H1 (cell line): ENCODE results near the gene TRPV4. TPM values are rescaled to one million over a fixed set of nuclear protein-coding genes. Genes with fewer than 3 reads are reported as not detected.
A peak's percentile ranks its signal among the peaks of the same experiment; 100 is the strongest.

ENCODE experiments used
- CTCF ChIA-PET: fragments of 300-600 bp; sonication (Branson Sonifier 250); formaldehyde crosslinking; loops from one replicate; lab custom pipeline; 2021; ENCODE audit not compliant: partially characterized antibody; lab: Charles Lee
- POLR2A ChIA-PET: fragments of 300-600 bp; sonication (Branson Sonifier 250); formaldehyde crosslinking; loops from one replicate; lab custom pipeline; 2021; ENCODE audit warnings: inconsistent platforms; ENCODE audit not compliant: partially characterized antibody; lab: Charles Lee
- DNase-seq, 2 experiments: peaks; one replicate each; pipeline versions ENCODE4 v3.0.0 to v3.0.0-alpha.2; 2010 to 2022; ENCODE audit warnings: low spot score in 2 of 2, low read depth in 1 of 2, mixed read lengths in 1 of 2
- FAIRE-seq: peaks from 2 replicates; lab custom pipeline; 2011; peaks lifted over from hg19 to GRCh38; lab: Jason Lieb, UNC
- H2AFZ ChIP-seq: 2 replicates; pipeline ENCODE4 v1.8.1; 2012; ENCODE audit warnings: low read length, inconsistent platforms
- H2AK5ac ChIP-seq: 2 replicates; pipeline ENCODE4 v1.6.1; 2013; ENCODE audit warnings: low read depth, low read length
- H2BK120ac ChIP-seq: replicated peaks from 2 replicates; pipeline ENCODE3; 2013; ENCODE audit warnings: low read depth, low read length, inconsistent platforms
- H2BK12ac ChIP-seq: 2 replicates; pipeline ENCODE4 v1.6.1; 2013; ENCODE audit warnings: low read depth, low read length
- H2BK15ac ChIP-seq: 2 replicates; pipeline ENCODE4 v1.6.1; 2013; ENCODE audit warnings: low read length
- H2BK20ac ChIP-seq: 2 replicates; pipeline ENCODE4 v1.6.1; 2013; ENCODE audit warnings: low read length
- H2BK5ac ChIP-seq: 2 replicates; pipeline ENCODE4 v1.6.1; 2013; ENCODE audit warnings: low read depth, low read length
- H3K14ac ChIP-seq: 2 replicates; pipeline ENCODE4 v1.6.1; 2013; ENCODE audit warnings: inconsistent platforms; ENCODE audit not compliant: insufficient read length
- H3K18ac ChIP-seq: 2 replicates; pipeline ENCODE4 v1.6.1; 2013; ENCODE audit warnings: low read length; ENCODE audit errors: extremely low read depth
- H3K23ac ChIP-seq: 2 replicates; pipeline ENCODE4 v1.6.1; 2013; ENCODE audit warnings: inconsistent platforms; ENCODE audit not compliant: insufficient read length
- H3K23me2 ChIP-seq: 2 replicates; pipeline ENCODE4 v1.6.1; 2013; ENCODE audit warnings: low read depth, low read length
- H3K27ac ChIP-seq: 2 replicates; pipeline ENCODE4 v1.6.1; 2011; ENCODE audit warnings: low read depth, low read length, inconsistent platforms
- H3K27me3 ChIP-seq, 4 experiments: replicated peaks in 1 of 4; 1 replicate in 1 of 4; 2 replicates in 3 of 4; pipeline versions ENCODE4 v1.6.1 to v1.8.1; 2011 to 2013; ENCODE audit warnings: low read length in 3 of 4, mild to moderate bottlenecking in 3 of 4, inconsistent platforms in 2 of 4, mixed read lengths in 2 of 4, moderate library complexity in 1 of 4; ENCODE audit not compliant: control insufficient read depth in 3 of 4, insufficient read depth in 3 of 4; ENCODE audit errors: extremely low read depth in 1 of 4
- H3K36me3 ChIP-seq, 4 experiments: 2 replicates each; pipeline versions ENCODE4 v1.6.1 to v1.8.1; 2011 to 2013; ENCODE audit warnings: mild to moderate bottlenecking in 4 of 4, low read length in 3 of 4, moderate library complexity in 2 of 4, control low read depth in 1 of 4, inconsistent platforms in 1 of 4; ENCODE audit not compliant: insufficient read depth in 4 of 4, control insufficient read depth in 2 of 4
- H3K4ac ChIP-seq: replicated peaks from 2 replicates; pipeline ENCODE3; 2013; ENCODE audit warnings: low read length, low read depth, mixed read lengths, inconsistent platforms; ENCODE audit not compliant: insufficient read length
- H3K4me1 ChIP-seq, 4 experiments: replicated peaks in 1 of 4; 1 replicate in 1 of 4; 2 replicates in 3 of 4; pipeline versions ENCODE4 v1.6.1 to v1.8.1; 2011 to 2013; ENCODE audit warnings: low read length in 3 of 4, inconsistent platforms in 2 of 4, mixed read lengths in 1 of 4; ENCODE audit not compliant: insufficient read depth in 4 of 4, control insufficient read depth in 3 of 4
- H3K4me2 ChIP-seq, 2 experiments: 2 replicates each; pipeline versions ENCODE4 v1.6.1 to v1.8.1; 2011 to 2013; ENCODE audit warnings: low read depth in 2 of 2, low read length in 2 of 2, control low read depth in 1 of 2, inconsistent platforms in 1 of 2, mild to moderate bottlenecking in 1 of 2; ENCODE audit not compliant: insufficient read depth in 1 of 2
- H3K4me3 ChIP-seq, 4 experiments: fragments of 200-600, 300-600 bp in 1 of 4; sonication (generic), shearing (Covaris generic), sonication (Bioruptor Twin) in 1 of 4; 2 replicates each; pipeline versions ENCODE4 v1.5.1 to v1.8.1; 2011 to 2016; ENCODE audit warnings: low read length in 4 of 4, low read depth in 3 of 4, control low read depth in 2 of 4, inconsistent platforms in 2 of 4, mild to moderate bottlenecking in 2 of 4, mixed read lengths in 1 of 4, moderate library complexity in 1 of 4; ENCODE audit not compliant: insufficient read depth in 2 of 4; ENCODE audit errors: extremely low read depth in 1 of 4
- H3K56ac ChIP-seq: replicated peaks from 2 replicates; pipeline ENCODE3; 2013; ENCODE audit warnings: low read depth, mild to moderate bottlenecking, mixed read lengths, low read length, inconsistent platforms; ENCODE audit not compliant: insufficient read length
- H3K79me1 ChIP-seq: 2 replicates; pipeline ENCODE4 v1.6.1; 2013; ENCODE audit warnings: low read depth, low read length, control low read depth
- H3K79me2 ChIP-seq, 2 experiments: 2 replicates each; pipeline versions ENCODE4 v1.6.1 to v1.8.1; 2012 to 2013; ENCODE audit warnings: low read length in 2 of 2, mild to moderate bottlenecking in 2 of 2, inconsistent platforms in 1 of 2; ENCODE audit not compliant: insufficient read depth in 2 of 2, control insufficient read depth in 1 of 2
- H3K9ac ChIP-seq, 4 experiments: replicated peaks in 1 of 4; 1 replicate in 1 of 4; 2 replicates in 3 of 4; pipeline versions ENCODE4 v1.6.1 to v1.8.1; 2011 to 2013; ENCODE audit warnings: low read depth in 3 of 4, low read length in 3 of 4, control low read depth in 2 of 4, mild to moderate bottlenecking in 2 of 4, moderate library complexity in 2 of 4, inconsistent platforms in 1 of 4; ENCODE audit errors: extremely low read depth in 1 of 4
- H3K9me3 ChIP-seq, 2 experiments: 2 replicates each; pipeline versions ENCODE4 v1.6.1 to v1.8.1; 2012 to 2013; ENCODE audit warnings: mild to moderate bottlenecking in 2 of 2, moderate library complexity in 2 of 2, control low read depth in 1 of 2, inconsistent platforms in 1 of 2, low read depth in 1 of 2, low read length in 1 of 2, mixed read lengths in 1 of 2; ENCODE audit not compliant: insufficient read depth in 2 of 2
- H4K20me1 ChIP-seq, 2 experiments: replicated peaks in 1 of 2; 2 replicates each; pipeline versions ENCODE3 to v1.8.1; 2011 to 2013; ENCODE audit warnings: inconsistent platforms in 2 of 2, low read length in 2 of 2, mild to moderate bottlenecking in 1 of 2; ENCODE audit not compliant: insufficient read depth in 2 of 2, control insufficient read depth in 1 of 2
- H4K5ac ChIP-seq: 2 replicates; pipeline ENCODE4 v1.6.1; 2013; ENCODE audit warnings: low read length, low read depth, mixed read lengths, inconsistent platforms; ENCODE audit not compliant: insufficient read length
- H4K8ac ChIP-seq: 2 replicates; pipeline ENCODE4 v1.8.0; 2013; ENCODE audit warnings: mild to moderate bottlenecking, moderate library complexity, low read length, inconsistent platforms; ENCODE audit not compliant: insufficient read depth; ENCODE audit errors: extremely low read depth
- H4K91ac ChIP-seq: replicated peaks from 2 replicates; pipeline ENCODE3; 2013; ENCODE audit warnings: low read length, mixed read lengths, inconsistent platforms; ENCODE audit not compliant: insufficient read length
- CHD1 ChIP-seq: IDR thresholded peaks from 2 replicates; pipeline ENCODE4 v1.6.1; 2012; ENCODE audit warnings: low read depth, low read length, improper control_type of control experiment
- CREB1 ChIP-seq: IDR thresholded peaks from 2 replicates; pipeline ENCODE4 v1.6.1; 2012; ENCODE audit warnings: inconsistent platforms
- KDM5A ChIP-seq: fragments of 200-600 bp; IDR thresholded peaks from 2 replicates; pipeline ENCODE4 v1.7.1; 2012; ENCODE audit warnings: mild to moderate bottlenecking, low read length, inconsistent platforms, mixed read lengths
- NANOG ChIP-seq: IDR thresholded peaks from 2 replicates; pipeline ENCODE4 v1.6.1; 2011; ENCODE audit warnings: low read length, low read depth, mild to moderate bottlenecking, inconsistent platforms; ENCODE audit not compliant: insufficient read depth, poor library complexity, severe bottlenecking
- RBBP5 ChIP-seq: IDR thresholded peaks from 2 replicates; pipeline ENCODE4 v1.7.1; 2012; ENCODE audit warnings: low read depth, mild to moderate bottlenecking, inconsistent platforms, low read length, moderate library complexity, borderline replicate concordance
- SIX5 ChIP-seq: IDR thresholded peaks from 2 replicates; pipeline ENCODE4 v1.6.1; 2011; ENCODE audit warnings: mild to moderate bottlenecking, low read depth, low read length
- SRF ChIP-seq: IDR thresholded peaks from 2 replicates; pipeline ENCODE4 v1.6.1; 2011; ENCODE audit warnings: mild to moderate bottlenecking, low read depth, low read length, moderate library complexity
- WGBS, 2 experiments: shearing (Covaris generic) in 1 of 2; methylation state at CpG; one replicate each; pipeline versions ENCODE4 v1.1.6 to v1.1.7; 2013 to 2015; ENCODE audit warnings: low lambda C conversion rate in 2 of 2, mixed read lengths in 2 of 2, inconsistent platforms in 1 of 2, low coverage in 1 of 2, missing lambda C conversion rate in 1 of 2; ENCODE audit not compliant: insufficient replicate concordance in 2 of 2, insufficient coverage in 1 of 2, insufficient read length in 1 of 2; ENCODE audit errors: extremely low coverage in 1 of 2, missing lambda C conversion rate in 1 of 2; 5-methylcytosine and 5-hydroxymethylcytosine counted together
- polyA plus RNA-seq, 7 experiments: library from polyadenylated mRNA; depleted of rRNA in 3 of 7; stranded (reverse) in 5 of 7; unstranded in 2 of 7; fragments of >200 nt in 5 of 7; fragments of 200-250 nt in 2 of 7; gene quantifications; 1 replicate in 5 of 7; 2 replicates in 1 of 7; 4 replicates in 1 of 7; pipeline versions ENCODE4 v1.2.1 to v1.2.3, GENCODE V29; 2011 to 2013; ENCODE audit warnings: missing spikeins in 2 of 7, mixed read lengths in 2 of 7
- total RNA-seq: library from RNA; stranded (reverse); fragmentation: NEBNext Ultra II Directional; extraction: Animal tissue kit (Norgen Biotek cat#: 25700); gene quantifications from 2 replicates; pipeline ENCODE4 v1.2.1, GENCODE V29; 2021
- TF ChIP-seq, protein P1 (sequence below), 3 experiments: IDR thresholded peaks; 1 replicate in 2 of 3; 2 replicates in 1 of 3; pipeline versions ENCODE4 v1.5.1 to v1.6.1; 2011; ENCODE audit warnings: low read length in 3 of 3, mild to moderate bottlenecking in 3 of 3, inconsistent platforms in 2 of 3, low read depth in 1 of 3, moderate library complexity in 1 of 3; ENCODE audit not compliant: insufficient read depth in 1 of 3; ENCODE audit errors: control extremely low read depth in 1 of 3

The TRPV4 gene
- total and polyA plus RNA-seq, 2 of the 8 experiments (the other 6 are each of a cell fraction or from before 2014, with no cell fraction given): 2.1 to 6.2 TPM

- ChIA-PET CTCF (interaction anchor here (0.6 to 10.0 kb wide), 20 partner anchors 9 to 404 kb away, joined by 3 to 120 read pairs (median 4); no protein-coding TSS in a partner anchor), POLR2A (no interaction called here)
- Histone ChIP-seq H3K4me2 (no peak overlapping the region), H3K14ac (no peak overlapping the region), H3K27ac (no peak overlapping the region), H2AK5ac (0 out of 2 replicates have a peak overlapping the region, but pooled peaks have one; percentile 39), H3K18ac (no peak overlapping the region; the same call in 1 of the 2 replicates), H2BK15ac (no peak overlapping the region), H3K79me2 (no peaks in the 10 kb centered on the region), H4K91ac (no peak overlapping the region), H2AFZ (no peak overlapping the region), H4K20me1 (no peaks in the 10 kb centered on the region), H2BK120ac (no peak overlapping the region), H3K4me1 (peaks cover 0 to 10% (median 5%) of the 10 kb centered on the region in 4 experiments; a peak in 5 of 7 replicates), H3K36me3 (no peaks in the 10 kb centered on the region), H3K9me3 (no peaks in the 10 kb centered on the region), H3K79me1 (no peaks in the 10 kb centered on the region), H3K9ac (no peak overlapping the region), H4K8ac (no peak overlapping the region; the same call in 1 of the 2 replicates), H3K23ac (no peak overlapping the region), H3K56ac (no peak overlapping the region), H3K23me2 (no peaks in the 10 kb centered on the region), H3K4ac (no peak overlapping the region), H2BK20ac (0 out of 2 replicates have a peak overlapping the region, but pooled peaks have one; percentile 61), H2BK5ac (no peak overlapping the region; the same call in 1 of the 2 replicates), H3K27me3 (no peaks in the 10 kb centered on the region), H3K4me3 (no peak overlapping the region), H4K5ac (no peak overlapping the region), H2BK12ac (peak overlapping the region; percentile 31; the same call in 1 of the 2 replicates)
- TF ChIP-seq CREB1 (no peak), SRF (no peak), NANOG (no peak), RBBP5 (no peak), CHD1 (no peak), SIX5 (no peak), KDM5A (no peak)
- TF ChIP-seq, protein P1, sequence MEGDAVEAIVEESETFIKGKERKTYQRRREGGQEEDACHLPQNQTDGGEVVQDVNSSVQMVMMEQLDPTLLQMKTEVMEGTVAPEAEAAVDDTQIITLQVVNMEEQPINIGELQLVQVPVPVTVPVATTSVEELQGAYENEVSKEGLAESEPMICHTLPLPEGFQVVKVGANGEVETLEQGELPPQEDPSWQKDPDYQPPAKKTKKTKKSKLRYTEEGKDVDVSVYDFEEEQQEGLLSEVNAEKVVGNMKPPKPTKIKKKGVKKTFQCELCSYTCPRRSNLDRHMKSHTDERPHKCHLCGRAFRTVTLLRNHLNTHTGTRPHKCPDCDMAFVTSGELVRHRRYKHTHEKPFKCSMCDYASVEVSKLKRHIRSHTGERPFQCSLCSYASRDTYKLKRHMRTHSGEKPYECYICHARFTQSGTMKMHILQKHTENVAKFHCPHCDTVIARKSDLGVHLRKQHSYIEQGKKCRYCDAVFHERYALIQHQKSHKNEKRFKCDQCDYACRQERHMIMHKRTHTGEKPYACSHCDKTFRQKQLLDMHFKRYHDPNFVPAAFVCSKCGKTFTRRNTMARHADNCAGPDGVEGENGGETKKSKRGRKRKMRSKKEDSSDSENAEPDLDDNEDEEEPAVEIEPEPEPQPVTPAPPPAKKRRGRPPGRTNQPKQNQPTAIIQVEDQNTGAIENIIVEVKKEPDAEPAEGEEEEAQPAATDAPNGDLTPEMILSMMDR (IDR thresholded peaks at IDR 0.05; ENCODE audit: control extremely low read depth in 1 of 3, insufficient read depth in 1 of 3, low read depth in 1 of 3, low read length in 3 of 3): peak in 1 of 3 experiments; percentile 12; a peak in 1 of 4 replicates
- DNase-seq (peak in 1 of 2 experiments; percentile 49), FAIRE-seq (no peak)
- WGBS, 2 experiments: 76% methylated on average over 15 of the region's 15 CpGs; no CpG with 5 or more reads in 1 of the 2 experiments
Measured at GRCh38 chr12:109758426-109759420, 74.5 kb downstream of the TRPV4 start.
